CD4-positive, CD25-positive, alpha-beta regulatory T cell (primary cell): ENCODE measurements around the gene STAG3. TPM values are rescaled to one million over a fixed set of nuclear protein-coding genes. Genes with fewer than 3 reads are reported as not detected.

ENCODE experiments used
- ATAC-seq, 2 donors: fragments of 150-1000 bp; cut with Tn5 transposase; one replicate each; pipeline ENCODE4 v1.10.0; 2021; ENCODE audit warnings: low read depth in 2 of 2, moderate number of reproducible peaks in 2 of 2, moderate library complexity in 1 of 2
- DNase-seq, 3 donors: peaks; one replicate each; pipeline versions ENCODE4 v3.0.0 to v3.0.0-alpha.2; 2012 to 2022; ENCODE audit warnings: mixed read lengths in 1 of 3
- H3K27ac ChIP-seq: one replicate; pipeline ENCODE4 v1.7.0; 2013; ENCODE audit warnings: mild to moderate bottlenecking, low read length; ENCODE audit not compliant: insufficient read depth, poor library complexity, severe bottlenecking
- H3K27me3 ChIP-seq: one replicate; pipeline ENCODE4 v1.7.0; 2013; ENCODE audit warnings: low read length; ENCODE audit not compliant: control insufficient read depth, insufficient read depth
- H3K36me3 ChIP-seq: one replicate; pipeline ENCODE4 v1.7.0; 2013; ENCODE audit warnings: mild to moderate bottlenecking, low read length, moderate library complexity; ENCODE audit not compliant: control insufficient read depth, insufficient read depth
- H3K4me1 ChIP-seq: 2 replicates; pipeline ENCODE4 v1.7.0; 2013; ENCODE audit warnings: mild to moderate bottlenecking, low read length; ENCODE audit not compliant: insufficient read depth, control insufficient read depth, poor library complexity, severe bottlenecking
- H3K4me3 ChIP-seq: one replicate; pipeline ENCODE4 v1.7.0; 2013; ENCODE audit warnings: low read depth, mild to moderate bottlenecking, low read length, moderate library complexity
- H3K9me3 ChIP-seq, 2 experiments: 1 replicate in 1 of 2; 2 replicates in 1 of 2; pipeline ENCODE4 v1.7.0; 2013; ENCODE audit warnings: low read length in 2 of 2, mild to moderate bottlenecking in 1 of 2, moderate library complexity in 1 of 2; ENCODE audit not compliant: control insufficient read depth in 2 of 2
- H3K27ac Mint-ChIP-seq, 3 donors: one replicate each; pipeline ENCODE4 v1.8.0; 2020 to 2022; ENCODE audit warnings: mild to moderate bottlenecking in 3 of 3, mixed read lengths in 3 of 3, moderate library complexity in 2 of 3
- H3K27me3 Mint-ChIP-seq: one replicate; pipeline ENCODE4 v1.8.0; 2022; ENCODE audit warnings: mild to moderate bottlenecking, mixed read lengths
- H3K36me3 Mint-ChIP-seq: one replicate; pipeline ENCODE4 v1.8.0; 2020; ENCODE audit warnings: mixed read lengths
- H3K4me1 Mint-ChIP-seq, 4 donors: one replicate each; pipeline ENCODE4 v1.8.0; 2020 to 2022; ENCODE audit warnings: mixed read lengths in 4 of 4, mild to moderate bottlenecking in 1 of 4
- H3K4me3 Mint-ChIP-seq, 4 donors: one replicate each; pipeline ENCODE4 v1.8.0; 2020 to 2022; ENCODE audit warnings: mild to moderate bottlenecking in 4 of 4, mixed read lengths in 4 of 4, moderate library complexity in 3 of 4
- H3K9me3 Mint-ChIP-seq, 7 donors: one replicate each; pipeline ENCODE4 v1.8.0; 2020 to 2022; ENCODE audit warnings: mixed read lengths in 7 of 7, mild to moderate bottlenecking in 3 of 7, moderate library complexity in 2 of 7
- polyA plus RNA-seq, 4 donors: library from polyadenylated mRNA; unstranded; fragments of 300-500 nt; fragmentation: Illumina TruSeq; gene quantifications; one replicate each; pipeline ENCODE4 v1.2.3, GENCODE V29; 2021
- total RNA-seq: library from RNA; stranded (reverse); gene quantifications from one replicate; pipeline ENCODE4 v1.2.3, GENCODE V29; 2022

STAG3 gene
- total and polyA plus RNA-seq, 5 donors from 2014 or later, result 0.53 to 6.2 (median 0.82) TPM

GRCh38 chr7:100152404-100152803 lies 25.3 kb upstream of the STAG3 start:
- ATAC-seq, result no peak
- Mint-ChIP-seq H3K27ac (peak overlapping the region; percentile 42 to 93 (median 43)), H3K27me3 (no peaks in the 10 kb centered on the region), H3K9me3 (no peaks in the 10 kb centered on the region), H3K4me3 (peak overlapping the region in 2 of 4 donors; percentile 4 to 19), H3K4me1 (peaks cover 7 to 81% (median 42%) of the 10 kb centered on the region in 4 donors), H3K36me3 (peaks cover 21% of the 10 kb centered on the region)
- no peaks in the 10 kb centered on the region for H3K27me3 ChIP-seq
- peaks cover 50% of the 10 kb centered on the region for H3K4me1 ChIP-seq
- DNase-seq, result no peak
- peak overlapping the region; percentile 10 for H3K27ac ChIP-seq
- H3K4me3 ChIP-seq, result no peak overlapping the region
- peaks cover 43% of the 10 kb centered on the region for H3K36me3 ChIP-seq
- H3K9me3 ChIP-seq, result no peaks in the 10 kb centered on the region

GRCh38 chr7:100152937-100153666 lies 24.6 kb upstream of the STAG3 start:
- Mint-ChIP-seq H3K36me3 (peaks cover 21% of the 10 kb centered on the region), H3K4me1 (peaks cover 7 to 84% (median 44%) of the 10 kb centered on the region in 4 donors), H3K9me3 (no peaks in the 10 kb centered on the region), H3K27ac (peak overlapping the region in 2 of 3 donors; percentile 42 to 43), H3K27me3 (no peaks in the 10 kb centered on the region), H3K4me3 (peak overlapping the region in 3 of 4 donors; percentile 4 to 50 (median 36))
- H3K4me3 ChIP-seq, result no peak overlapping the region
- H3K27me3 ChIP-seq, result no peaks in the 10 kb centered on the region
- H3K9me3 ChIP-seq, result no peaks in the 10 kb centered on the region
- H3K4me1 ChIP-seq, result peaks cover 53% of the 10 kb centered on the region
- peaks cover 43% of the 10 kb centered on the region for H3K36me3 ChIP-seq
- ATAC-seq (no peak), DNase-seq (no peak)
- H3K27ac ChIP-seq, result peak overlapping the region; percentile 41

- H3K4me1 ChIP-seq, result peaks cover 53% of the 10 kb centered on the region
- DNase-seq (no peak), ATAC-seq (no peak)
- peaks cover 7 to 80% (median 38%) of the 10 kb centered on the region in 4 donors for H3K4me1 Mint-ChIP-seq
- peaks cover 21% of the 10 kb centered on the region for H3K36me3 Mint-ChIP-seq
- no peaks in the 10 kb centered on the region for H3K27me3 Mint-ChIP-seq
- peak overlapping the region in 2 of 4 donors; percentile 13 to 50 for H3K4me3 Mint-ChIP-seq
- H3K9me3 ChIP-seq, result no peaks in the 10 kb centered on the region
- no peaks in the 10 kb centered on the region for H3K9me3 Mint-ChIP-seq
- peak overlapping the region; percentile 41 for H3K27ac ChIP-seq
- H3K4me3 ChIP-seq, result no peak overlapping the region
- peak overlapping the region in 2 of 3 donors; percentile 12 to 32 for H3K27ac Mint-ChIP-seq
- peaks cover 43% of the 10 kb centered on the region for H3K36me3 ChIP-seq
- H3K27me3 ChIP-seq, result no peaks in the 10 kb centered on the region
Measured at GRCh38 chr7:100153708-100154535, 23.8 kb upstream of the STAG3 start.

- no peak overlapping the region for H3K27ac ChIP-seq
- ATAC-seq, result no peak
- Mint-ChIP-seq H3K27ac (peak overlapping the region in 1 of 3 donors; percentile 12), H3K36me3 (peaks cover 21% of the 10 kb centered on the region), H3K9me3 (no peaks in the 10 kb centered on the region), H3K4me3 (peak overlapping the region in 2 of 4 donors; percentile 24 to 98), H3K4me1 (peaks cover 7 to 84% (median 38%) of the 10 kb centered on the region in 4 donors), H3K27me3 (peaks cover 4% of the 10 kb centered on the region)
- H3K36me3 ChIP-seq, result peaks cover 43% of the 10 kb centered on the region
- no peaks in the 10 kb centered on the region for H3K9me3 ChIP-seq
- H3K4me3 ChIP-seq, result no peak overlapping the region
- no peaks in the 10 kb centered on the region for H3K27me3 ChIP-seq
- no peak for DNase-seq
- H3K4me1 ChIP-seq, result peaks cover 49% of the 10 kb centered on the region
Measured at GRCh38 chr7:100154651-100155491, 22.8 kb upstream of the STAG3 start.

- peak overlapping the region in 2 of 3 donors; percentile 63 to 64 for H3K27ac Mint-ChIP-seq
- ATAC-seq (no peak), DNase-seq (no peak)
- Histone ChIP-seq H3K9me3 (no peaks in the 10 kb centered on the region), H3K27ac (peak overlapping the region; percentile 85), H3K4me3 (no peak overlapping the region), H3K36me3 (peaks cover 43% of the 10 kb centered on the region), H3K27me3 (no peaks in the 10 kb centered on the region), H3K4me1 (peaks cover 41% of the 10 kb centered on the region)
- peaks cover 15% of the 10 kb centered on the region for H3K36me3 Mint-ChIP-seq
- peaks cover 4% of the 10 kb centered on the region for H3K27me3 Mint-ChIP-seq
- H3K9me3 Mint-ChIP-seq, result no peaks in the 10 kb centered on the region
- peak overlapping the region; percentile 57 to 98 (median 78) for H3K4me3 Mint-ChIP-seq
- H3K4me1 Mint-ChIP-seq, result peaks cover 0 to 84% (median 34%) of the 10 kb centered on the region in 4 donors
Measured at GRCh38 chr7:100155553-100156317, 22.0 kb upstream of the STAG3 start.

GRCh38 chr7:100156331-100157068 lies 21.2 kb upstream of the STAG3 start:
- Histone ChIP-seq H3K9me3 (no peaks in the 10 kb centered on the region), H3K36me3 (peaks cover 43% of the 10 kb centered on the region), H3K27me3 (no peaks in the 10 kb centered on the region), H3K27ac (peak overlapping the region; percentile 85), H3K4me1 (peaks cover 41% of the 10 kb centered on the region), H3K4me3 (no peak overlapping the region)
- ATAC-seq (no peak), DNase-seq (no peak)
- peaks cover 4% of the 10 kb centered on the region for H3K27me3 Mint-ChIP-seq
- peaks cover 15% of the 10 kb centered on the region for H3K36me3 Mint-ChIP-seq
- H3K9me3 Mint-ChIP-seq, result no peaks in the 10 kb centered on the region
- H3K4me3 Mint-ChIP-seq, result peak overlapping the region; percentile 89 to 98 (median 92)
- H3K4me1 Mint-ChIP-seq, result peaks cover 0 to 81% (median 36%) of the 10 kb centered on the region in 4 donors
- peak overlapping the region; percentile 84 to 96 (median 85) for H3K27ac Mint-ChIP-seq
